Esophagus muscularis mucosa (tissue), 4 donors: ENCODE results near the gene TNFSF18.

Experiments used
- CTCF ChIP-seq, 3 experiments: fragments of 200-600 bp in 2 of 3; fragments of 450-650 bp in 1 of 3; sonication (generic) in 2 of 3; IDR thresholded peaks; one replicate each; pipeline ENCODE4 v1.5.1; 2017 to 2019; ENCODE audit warnings: antibody characterized with exemption in 3 of 3, mild to moderate bottlenecking in 2 of 3, moderate library complexity in 1 of 3
- EP300 ChIP-seq: sonication (generic); formaldehyde crosslinking; IDR thresholded peaks from one replicate; pipeline ENCODE4 v1.6.1; 2017; ENCODE audit warnings: antibody characterized with exemption
- POLR2A ChIP-seq: fragments of 450-650 bp; IDR thresholded peaks from one replicate; pipeline ENCODE4 v1.6.1; 2017; ENCODE audit warnings: antibody characterized with exemption, moderate library complexity, mild to moderate bottlenecking, low read depth
- POLR2AphosphoS5 ChIP-seq, 2 donors: sonication (generic); formaldehyde crosslinking; IDR thresholded peaks; one replicate each; pipeline ENCODE4 v1.6.1; 2017; ENCODE audit warnings: antibody characterized with exemption in 2 of 2

DNA sequence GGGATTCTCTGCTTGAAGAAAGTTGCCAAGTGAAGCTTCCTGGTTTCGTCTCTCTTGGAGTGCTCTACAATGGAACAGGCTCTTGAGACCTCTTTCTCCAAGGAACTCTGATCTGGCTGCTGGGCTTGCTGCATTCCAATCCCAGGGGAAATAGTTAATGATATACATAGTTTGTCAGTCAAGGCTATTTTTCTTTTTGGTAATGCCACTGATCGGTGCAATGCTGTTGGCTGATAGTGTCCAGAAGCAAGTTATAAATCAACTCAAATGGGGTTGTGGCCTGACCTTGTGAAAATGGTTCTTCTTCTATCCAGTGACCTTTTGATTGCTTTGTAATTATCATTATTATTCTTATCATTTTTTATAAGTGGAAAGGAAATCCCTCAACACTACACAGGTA lies 48.4 kb upstream of the TNFSF18 start:
- TF ChIP-seq POLR2AphosphoS5 (IDR thresholded peaks at IDR 0.05) (no peak), EP300 (no peak), CTCF (IDR thresholded peaks at IDR 0.05) (no peak), POLR2A (no peak)
